Vagina (tissue), 2 donors: ENCODE measurements around the gene MALT1. TPM values are rescaled to one million over a fixed set of nuclear protein-coding genes. Genes with fewer than 3 reads are reported as not detected.

Experiments
- DNase-seq, 2 donors: peaks; one replicate each; pipeline ENCODE4 v3.0.0-alpha.2; 2017; ENCODE audit errors: extremely low spot score in 2 of 2
- H3K27ac ChIP-seq: fragments of 200-600 bp; sonication (generic); one replicate; pipeline ENCODE4 v1.5.1; 2019
- H3K27me3 ChIP-seq: fragments of 200-600 bp; sonication (generic); one replicate; pipeline ENCODE4 v1.5.1; 2019
- H3K36me3 ChIP-seq, 2 donors: fragments of 200-600 bp; sonication (generic); one replicate each; pipeline ENCODE4 v1.5.1; 2017 to 2019
- H3K4me1 ChIP-seq: fragments of 200-600 bp; sonication (generic); one replicate; pipeline ENCODE4 v1.5.1; 2019
- H3K4me3 ChIP-seq, 2 donors: fragments of 200-600 bp; sonication (generic); 1 replicate in 1 of 2; 2 replicates in 1 of 2; pipeline ENCODE4 v1.5.1; 2016 to 2019
- H3K9me3 ChIP-seq: fragments of 200-600 bp; sonication (generic); one replicate; pipeline ENCODE4 v1.5.1; 2019
- POLR2A ChIP-seq, 2 donors: fragments of 450-650 bp; IDR thresholded peaks; one replicate each; pipeline ENCODE4 v1.6.1; 2017; ENCODE audit warnings: antibody characterized with exemption in 2 of 2, mild to moderate bottlenecking in 2 of 2, moderate library complexity in 2 of 2
- POLR2AphosphoS5 ChIP-seq, 2 donors: sonication (generic); formaldehyde crosslinking; IDR thresholded peaks; one replicate each; pipeline ENCODE4 v1.9.0; 2017; ENCODE audit warnings: antibody characterized with exemption in 2 of 2, mild to moderate bottlenecking in 2 of 2, low read depth in 1 of 2; ENCODE audit not compliant: insufficient read depth in 1 of 2
- intact Hi-C: fragments of 100-400 bp; cut with DNase I; formaldehyde crosslinking; loops from one replicate; pipeline ENCODE4 v1.15.1; 2023
- total RNA-seq: library from RNA; depleted of rRNA; stranded (reverse); fragments of >200 nt; gene quantifications from one replicate; pipeline ENCODE4 v1.2.3, GENCODE V29; 2016
- TF ChIP-seq, protein P1 (sequence below), 3 experiments: fragments of 450-650 bp in 2 of 3; fragments of 200-600 bp in 1 of 3; sonication (generic) in 1 of 3; IDR thresholded peaks; one replicate each; pipeline ENCODE4 v1.5.1; 2017 to 2019; ENCODE audit warnings: antibody characterized with exemption in 3 of 3, mild to moderate bottlenecking in 2 of 3, moderate library complexity in 2 of 3

MALT1 gene
- total RNA-seq, 1 donor from 2014 or later: 35.8 TPM

DNA sequence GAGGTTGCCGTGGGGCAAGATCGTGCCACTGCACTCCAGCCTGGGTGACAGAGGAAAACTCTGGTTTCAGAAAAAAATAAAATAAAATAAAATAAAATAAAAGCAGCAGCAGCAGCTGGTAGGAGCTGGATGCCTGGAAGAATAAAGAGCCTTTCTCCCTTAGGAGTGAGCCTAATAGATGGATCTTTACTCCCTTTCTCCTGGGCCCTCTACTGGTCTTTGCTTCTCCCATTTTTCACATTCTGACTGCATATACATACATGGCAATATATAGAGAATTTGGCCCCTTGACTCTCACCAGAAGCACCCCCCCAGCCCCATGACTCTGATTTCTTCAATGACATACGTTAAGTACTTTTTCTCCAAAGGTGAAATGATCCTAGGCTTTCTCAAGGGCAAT, 9.8 kb upstream of the MALT1 start:
- intact Hi-C loops: no loop called here
- TF ChIP-seq, protein P1, sequence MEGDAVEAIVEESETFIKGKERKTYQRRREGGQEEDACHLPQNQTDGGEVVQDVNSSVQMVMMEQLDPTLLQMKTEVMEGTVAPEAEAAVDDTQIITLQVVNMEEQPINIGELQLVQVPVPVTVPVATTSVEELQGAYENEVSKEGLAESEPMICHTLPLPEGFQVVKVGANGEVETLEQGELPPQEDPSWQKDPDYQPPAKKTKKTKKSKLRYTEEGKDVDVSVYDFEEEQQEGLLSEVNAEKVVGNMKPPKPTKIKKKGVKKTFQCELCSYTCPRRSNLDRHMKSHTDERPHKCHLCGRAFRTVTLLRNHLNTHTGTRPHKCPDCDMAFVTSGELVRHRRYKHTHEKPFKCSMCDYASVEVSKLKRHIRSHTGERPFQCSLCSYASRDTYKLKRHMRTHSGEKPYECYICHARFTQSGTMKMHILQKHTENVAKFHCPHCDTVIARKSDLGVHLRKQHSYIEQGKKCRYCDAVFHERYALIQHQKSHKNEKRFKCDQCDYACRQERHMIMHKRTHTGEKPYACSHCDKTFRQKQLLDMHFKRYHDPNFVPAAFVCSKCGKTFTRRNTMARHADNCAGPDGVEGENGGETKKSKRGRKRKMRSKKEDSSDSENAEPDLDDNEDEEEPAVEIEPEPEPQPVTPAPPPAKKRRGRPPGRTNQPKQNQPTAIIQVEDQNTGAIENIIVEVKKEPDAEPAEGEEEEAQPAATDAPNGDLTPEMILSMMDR (IDR thresholded peaks at IDR 0.05): no peak
- no peak for TF ChIP-seq POLR2AphosphoS5 (IDR thresholded peaks at IDR 0.05; ENCODE audit: insufficient read depth in 1 of 2, low read depth in 1 of 2)
- no peak for TF ChIP-seq POLR2A (IDR thresholded peaks at IDR 0.05)
- no peaks in the 10 kb centered on the region for H3K36me3 ChIP-seq
- H3K4me1 ChIP-seq: no peaks in the 10 kb centered on the region
- H3K27me3 ChIP-seq: no peaks in the 10 kb centered on the region
- no peak overlapping the region for H3K27ac ChIP-seq
- H3K4me3 ChIP-seq: no peak overlapping the region
- no peak for DNase-seq
- H3K9me3 ChIP-seq: no peaks in the 10 kb centered on the region

DNA sequence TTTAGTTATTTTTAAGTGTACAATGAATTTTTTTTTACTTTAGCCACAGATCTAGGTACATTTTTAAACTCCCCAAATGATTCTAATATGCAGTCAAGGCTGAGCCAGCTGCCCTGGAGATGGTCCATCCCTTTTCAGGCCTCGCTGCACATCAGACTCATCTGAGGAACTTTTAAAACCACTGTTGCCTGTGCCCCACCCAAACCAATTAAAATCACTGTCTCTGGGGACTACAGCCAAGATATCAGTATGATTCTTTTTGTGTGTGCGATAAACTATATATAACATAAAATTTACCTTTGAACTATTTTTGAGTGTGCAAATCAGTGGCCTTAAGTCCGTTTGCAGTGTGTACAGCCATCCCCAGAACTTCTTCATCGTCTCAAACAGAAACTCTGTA, 9.1 kb upstream of the MALT1 start:
- Histone ChIP-seq H3K27ac (no peak overlapping the region), H3K27me3 (no peaks in the 10 kb centered on the region), H3K9me3 (no peaks in the 10 kb centered on the region), H3K4me3 (no peak overlapping the region), H3K4me1 (no peaks in the 10 kb centered on the region), H3K36me3 (no peaks in the 10 kb centered on the region)
- intact Hi-C loops: no loop called here
- DNase-seq: no peak
- no peak for TF ChIP-seq POLR2A (IDR thresholded peaks at IDR 0.05)
- TF ChIP-seq, protein P1 (IDR thresholded peaks at IDR 0.05): no peak
- TF ChIP-seq POLR2AphosphoS5 (IDR thresholded peaks at IDR 0.05; ENCODE audit: insufficient read depth in 1 of 2, low read depth in 1 of 2): no peak

DNA sequence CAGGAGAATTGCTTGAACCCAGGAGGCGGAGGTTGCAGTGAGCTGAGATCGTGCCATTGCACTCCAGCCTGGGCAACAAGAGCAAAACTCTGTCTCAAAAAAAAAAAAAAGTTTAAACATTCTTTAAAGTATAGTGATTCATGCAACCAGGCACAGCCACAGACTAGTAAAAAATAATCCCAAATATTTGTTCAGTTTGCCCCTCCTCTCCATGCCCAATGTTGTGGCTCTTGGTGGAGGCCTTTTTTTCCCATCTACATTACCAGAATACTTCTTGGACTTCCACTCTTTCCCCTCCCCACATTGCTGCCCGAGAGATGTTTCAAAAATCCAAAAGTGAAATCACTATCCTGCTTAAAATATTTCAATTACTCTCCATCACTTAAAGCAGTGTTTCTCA, 5.1 kb upstream of the MALT1 start:
- no peak overlapping the region for H3K27ac ChIP-seq
- no peak overlapping the region for H3K4me3 ChIP-seq
- intact Hi-C loops: no loop called here
- H3K36me3 ChIP-seq: no peaks in the 10 kb centered on the region
- no peak for DNase-seq
- no peaks in the 10 kb centered on the region for H3K27me3 ChIP-seq
- H3K9me3 ChIP-seq: no peaks in the 10 kb centered on the region
- peaks cover 9% of the 10 kb centered on the region for H3K4me1 ChIP-seq
- TF ChIP-seq, protein P1 (IDR thresholded peaks at IDR 0.05): no peak
- TF ChIP-seq POLR2AphosphoS5 (IDR thresholded peaks at IDR 0.05; ENCODE audit: insufficient read depth in 1 of 2, low read depth in 1 of 2) (no peak), POLR2A (IDR thresholded peaks at IDR 0.05) (no peak)

DNA sequence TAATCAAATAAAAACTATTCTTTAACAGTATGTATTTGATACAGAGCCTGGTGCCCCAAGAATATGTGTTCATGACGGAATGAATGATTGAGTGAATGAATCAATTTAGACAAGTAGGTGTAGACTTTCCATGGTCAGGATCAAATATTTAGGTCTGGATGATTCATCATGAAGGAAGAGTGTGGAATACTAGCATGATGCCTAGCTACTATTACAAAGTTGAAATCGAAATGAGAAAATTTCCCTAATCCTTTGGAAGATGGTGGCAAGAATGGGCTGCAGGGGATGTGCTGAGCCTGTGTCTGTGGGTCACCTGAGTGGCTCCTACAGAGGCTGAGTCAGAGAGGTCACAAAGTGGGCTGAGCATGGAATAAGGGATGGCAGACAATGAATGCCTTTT, 3.1 kb upstream of the MALT1 start:
- Histone ChIP-seq H3K36me3 (no peaks in the 10 kb centered on the region), H3K9me3 (no peaks in the 10 kb centered on the region), H3K27ac (no peak overlapping the region), H3K4me3 (no peak overlapping the region), H3K4me1 (peaks cover 20% of the 10 kb centered on the region), H3K27me3 (no peaks in the 10 kb centered on the region)
- DNase-seq: no peak
- TF ChIP-seq, protein P1 (IDR thresholded peaks at IDR 0.05): no peak
- TF ChIP-seq POLR2A (IDR thresholded peaks at IDR 0.05) (no peak), POLR2AphosphoS5 (IDR thresholded peaks at IDR 0.05; ENCODE audit: insufficient read depth in 1 of 2, low read depth in 1 of 2) (no peak)
- intact Hi-C loops: no loop called here

DNA sequence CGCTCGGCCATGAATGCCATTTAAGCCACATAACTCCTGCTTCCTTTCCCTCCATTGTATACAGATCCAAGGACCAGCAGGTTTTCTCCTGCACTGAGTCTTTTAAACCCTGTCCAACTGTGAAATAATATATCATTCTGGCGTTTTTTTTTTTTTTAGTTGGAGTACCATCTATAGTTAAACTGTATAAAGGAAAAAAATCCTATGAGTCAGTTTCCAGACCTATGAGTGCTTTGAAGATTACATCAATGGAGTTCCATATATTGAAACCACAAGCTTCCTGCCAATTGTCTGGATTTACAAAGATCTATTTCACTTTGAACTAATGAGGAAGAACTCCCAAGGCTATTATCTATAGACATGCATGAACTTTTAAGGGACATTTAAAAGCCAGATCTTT, 2.4 kb upstream of the MALT1 start:
- DNase-seq: no peak
- no peaks in the 10 kb centered on the region for H3K9me3 ChIP-seq
- H3K27ac ChIP-seq: no peak overlapping the region
- H3K27me3 ChIP-seq: no peaks in the 10 kb centered on the region
- intact Hi-C loops: no loop called here
- TF ChIP-seq POLR2A (IDR thresholded peaks at IDR 0.05) (no peak), POLR2AphosphoS5 (IDR thresholded peaks at IDR 0.05; ENCODE audit: insufficient read depth in 1 of 2, low read depth in 1 of 2) (no peak)
- TF ChIP-seq, protein P1 (IDR thresholded peaks at IDR 0.05): no peak
- H3K4me3 ChIP-seq: no peak overlapping the region
- peaks cover 25% of the 10 kb centered on the region for H3K4me1 ChIP-seq
- no peaks in the 10 kb centered on the region for H3K36me3 ChIP-seq
